Activated CD8-positive, alpha-beta T cell treated with anti-CD3 and anti-CD28 coated beads for 36 hours (primary cell): Measurements from ENCODE around the gene ZNF644. TPM values are rescaled to one million over a fixed set of nuclear protein-coding genes. Genes with fewer than 3 reads are reported as not detected.

ENCODE experiments used
- ATAC-seq: fragments of 200-7000 bp; cut with Tn5 transposase; one replicate; pipeline ENCODE4 v1.10.0; 2021; ENCODE audit warnings: mild to moderate bottlenecking, moderate library complexity
- CTCF ChIA-PET: fragments of 350-600 bp; sonication (Branson Sonifier 250); formaldehyde crosslinking; loops from one replicate; lab custom pipeline; 2021; ENCODE audit warnings: antibody characterized with exemption; lab: Charles Lee
- POLR2A ChIA-PET: fragments of 350-600 bp; sonication (Branson Sonifier 250); formaldehyde crosslinking; loops from one replicate; lab custom pipeline; 2021; ENCODE audit warnings: antibody characterized with exemption; lab: Charles Lee
- DNase-seq: peaks from one replicate; pipeline ENCODE4 v3.0.0-alpha.2; 2020
- H3K27ac Mint-ChIP-seq: one replicate; pipeline ENCODE4 v1.8.0; 2021; ENCODE audit warnings: mild to moderate bottlenecking, mixed read lengths
- H3K27me3 Mint-ChIP-seq: one replicate; pipeline ENCODE4 v1.8.0; 2021; ENCODE audit warnings: mixed read lengths
- H3K36me3 Mint-ChIP-seq: one replicate; pipeline ENCODE4 v1.8.0; 2021; ENCODE audit warnings: low read depth, mixed read lengths
- H3K4me1 Mint-ChIP-seq: one replicate; pipeline ENCODE4 v1.8.0; 2021; ENCODE audit warnings: low read depth, mixed read lengths
- H3K4me3 Mint-ChIP-seq: one replicate; pipeline ENCODE4 v1.8.0; 2021; ENCODE audit warnings: mild to moderate bottlenecking, moderate library complexity, mixed read lengths
- H3K9me3 Mint-ChIP-seq: one replicate; pipeline ENCODE4 v1.8.0; 2021; ENCODE audit warnings: mixed read lengths
- CTCF ChIP-seq: fragments of 200-600 bp; IDR thresholded peaks from one replicate; pipeline ENCODE4 v1.8.0; 2022; ENCODE audit warnings: antibody characterized with exemption, mild to moderate bottlenecking
- intact Hi-C: fragments of 100-400 bp; cut with micrococcal nuclease; formaldehyde crosslinking; loops from one replicate; pipeline ENCODE4 v1.10.0; 2022
- total RNA-seq, 2 experiments: library from RNA; stranded (reverse); gene quantifications; one replicate each; pipeline ENCODE4 v1.2.3, GENCODE V29; 2021

ZNF644 gene
- total RNA-seq, 2 experiments from 2014 or later: 43.4 to 44.9 TPM

DNA sequence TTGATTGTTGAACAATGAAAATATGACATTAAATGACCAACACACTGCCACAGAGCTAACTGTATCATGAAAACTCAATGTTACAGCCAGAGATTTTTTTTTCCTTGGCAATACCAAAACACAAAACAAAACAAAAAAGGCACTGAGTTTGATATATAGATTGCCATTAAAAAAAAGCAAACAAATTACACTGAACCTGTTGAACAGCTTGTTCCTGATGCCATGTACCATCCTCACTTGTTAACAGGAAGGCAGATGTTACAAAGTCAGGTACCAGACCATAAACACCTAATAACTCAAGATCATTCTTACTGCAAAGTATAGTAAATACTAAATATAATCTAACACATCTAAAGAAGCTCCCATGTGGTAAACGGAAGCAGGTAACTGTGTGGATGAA, 75.2 kb downstream of the ZNF644 start:
- peaks cover 7% of the 10 kb centered on the region for H3K36me3 Mint-ChIP-seq
- ATAC-seq (no peak), DNase-seq (no peak)
- ChIA-PET POLR2A (no interaction called here), CTCF (no interaction called here)
- no peak overlapping the region for H3K27ac Mint-ChIP-seq
- no peaks in the 10 kb centered on the region for H3K27me3 Mint-ChIP-seq
- TF ChIP-seq CTCF: no peak
- H3K4me1 Mint-ChIP-seq: peaks cover 35% of the 10 kb centered on the region
- no peak overlapping the region for H3K4me3 Mint-ChIP-seq
- H3K9me3 Mint-ChIP-seq: no peaks in the 10 kb centered on the region
- intact Hi-C loops: no loop called here

GRCh38 chr1:90945287-90945686, 76.5 kb downstream of the ZNF644 start:
- no peak for TF ChIP-seq CTCF
- ATAC-seq: no peak
- CTCF ChIA-PET: interaction anchor here (1.1 to 2.5 kb wide), 4 partner anchors 10 to 170 kb away, joined by 3 to 8 read pairs (median 4); partner anchors contain the start of gene ZNF644
- Mint-ChIP-seq H3K9me3 (no peaks in the 10 kb centered on the region), H3K4me1 (peaks cover 27% of the 10 kb centered on the region), H3K4me3 (no peak overlapping the region), H3K36me3 (peaks cover 15% of the 10 kb centered on the region), H3K27ac (no peak overlapping the region), H3K27me3 (no peaks in the 10 kb centered on the region)
- no peak for DNase-seq
- POLR2A ChIA-PET: no interaction called here
- intact Hi-C loops: no loop called here

GRCh38 chr1:90943966-90944365, 77.9 kb downstream of the ZNF644 start:
- no peak for TF ChIP-seq CTCF
- intact Hi-C loops: no loop called here
- CTCF ChIA-PET: interaction anchor here (0.6 to 2.5 kb wide), 3 partner anchors 9 to 78 kb away, joined by 3 to 8 read pairs (median 3); partner anchors contain the start of gene ZNF644
- H3K27ac Mint-ChIP-seq: no peak overlapping the region
- peaks cover 29% of the 10 kb centered on the region for H3K36me3 Mint-ChIP-seq
- H3K27me3 Mint-ChIP-seq: no peaks in the 10 kb centered on the region
- DNase-seq (no peak), ATAC-seq (no peak)
- H3K4me1 Mint-ChIP-seq: peaks cover 26% of the 10 kb centered on the region
- no peak overlapping the region for H3K4me3 Mint-ChIP-seq
- POLR2A ChIA-PET: interaction anchor here (0.5 kb wide), 1 partner anchor 317 kb away, joined by 3 read pairs; no protein-coding TSS in a partner anchor
- no peaks in the 10 kb centered on the region for H3K9me3 Mint-ChIP-seq

- POLR2A ChIA-PET: no interaction called here
- DNase-seq (no peak), ATAC-seq (no peak)
- H3K9me3 Mint-ChIP-seq: no peaks in the 10 kb centered on the region
- H3K4me3 Mint-ChIP-seq: no peak overlapping the region
- intact Hi-C loops: no loop called here
- H3K27me3 Mint-ChIP-seq: no peaks in the 10 kb centered on the region
- H3K4me1 Mint-ChIP-seq: peaks cover 37% of the 10 kb centered on the region
- TF ChIP-seq CTCF: no peak
- peaks cover 52% of the 10 kb centered on the region for H3K36me3 Mint-ChIP-seq
- H3K27ac Mint-ChIP-seq: no peak overlapping the region
- CTCF ChIA-PET: no interaction called here
Measured at GRCh38 chr1:90940746-90941145, 81.1 kb downstream of the ZNF644 start.

GRCh38 chr1:90936731-90937130, 85.1 kb downstream of the ZNF644 start:
- peaks cover 62% of the 10 kb centered on the region for H3K36me3 Mint-ChIP-seq
- no peaks in the 10 kb centered on the region for H3K27me3 Mint-ChIP-seq
- TF ChIP-seq CTCF: no peak
- peaks cover 46% of the 10 kb centered on the region for H3K4me1 Mint-ChIP-seq
- CTCF ChIA-PET: interaction anchor here (0.7 to 2.5 kb wide), 5 partner anchors 8 to 27 kb away, joined by 3 to 8 read pairs (median 4); no protein-coding TSS in a partner anchor
- POLR2A ChIA-PET: no interaction called here
- DNase-seq (no peak), ATAC-seq (no peak)
- H3K9me3 Mint-ChIP-seq: no peaks in the 10 kb centered on the region
- intact Hi-C loops: no loop called here
- no peak overlapping the region for H3K4me3 Mint-ChIP-seq
- H3K27ac Mint-ChIP-seq: no peak overlapping the region
